ENCODE data around the gene CETN1.

The CETN1 gene
- long read RNA-seq: 0 reads

DNA sequence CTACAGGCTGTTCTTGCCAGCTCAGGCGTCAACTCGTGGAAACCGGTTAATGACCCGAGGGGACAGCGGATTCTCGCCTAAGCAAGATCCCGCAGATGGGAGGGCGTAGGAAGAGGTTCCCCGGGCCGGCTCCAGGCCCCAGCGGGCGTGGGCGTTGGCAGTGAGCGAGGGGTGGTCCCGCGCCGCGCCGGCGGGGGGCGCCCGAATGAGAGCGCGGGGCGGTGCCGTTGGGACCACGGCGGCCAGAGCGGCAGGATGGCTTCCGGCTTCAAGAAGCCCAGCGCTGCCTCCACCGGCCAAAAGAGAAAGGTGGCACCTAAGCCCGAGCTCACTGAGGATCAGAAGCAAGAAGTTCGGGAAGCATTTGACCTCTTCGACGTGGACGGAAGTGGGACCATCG, at the start of gene CETN1:
Gene CETN1 (plus strand): TSS at position 227 of the 400 bp plus-strand sequence. CDS start 29 bp downstream, at position 256.
- no peak for DNase-seq (ENCODE audit: low read depth in 1 of 2, low spot score in 1 of 2)
- TF ChIP-seq, protein P1, sequence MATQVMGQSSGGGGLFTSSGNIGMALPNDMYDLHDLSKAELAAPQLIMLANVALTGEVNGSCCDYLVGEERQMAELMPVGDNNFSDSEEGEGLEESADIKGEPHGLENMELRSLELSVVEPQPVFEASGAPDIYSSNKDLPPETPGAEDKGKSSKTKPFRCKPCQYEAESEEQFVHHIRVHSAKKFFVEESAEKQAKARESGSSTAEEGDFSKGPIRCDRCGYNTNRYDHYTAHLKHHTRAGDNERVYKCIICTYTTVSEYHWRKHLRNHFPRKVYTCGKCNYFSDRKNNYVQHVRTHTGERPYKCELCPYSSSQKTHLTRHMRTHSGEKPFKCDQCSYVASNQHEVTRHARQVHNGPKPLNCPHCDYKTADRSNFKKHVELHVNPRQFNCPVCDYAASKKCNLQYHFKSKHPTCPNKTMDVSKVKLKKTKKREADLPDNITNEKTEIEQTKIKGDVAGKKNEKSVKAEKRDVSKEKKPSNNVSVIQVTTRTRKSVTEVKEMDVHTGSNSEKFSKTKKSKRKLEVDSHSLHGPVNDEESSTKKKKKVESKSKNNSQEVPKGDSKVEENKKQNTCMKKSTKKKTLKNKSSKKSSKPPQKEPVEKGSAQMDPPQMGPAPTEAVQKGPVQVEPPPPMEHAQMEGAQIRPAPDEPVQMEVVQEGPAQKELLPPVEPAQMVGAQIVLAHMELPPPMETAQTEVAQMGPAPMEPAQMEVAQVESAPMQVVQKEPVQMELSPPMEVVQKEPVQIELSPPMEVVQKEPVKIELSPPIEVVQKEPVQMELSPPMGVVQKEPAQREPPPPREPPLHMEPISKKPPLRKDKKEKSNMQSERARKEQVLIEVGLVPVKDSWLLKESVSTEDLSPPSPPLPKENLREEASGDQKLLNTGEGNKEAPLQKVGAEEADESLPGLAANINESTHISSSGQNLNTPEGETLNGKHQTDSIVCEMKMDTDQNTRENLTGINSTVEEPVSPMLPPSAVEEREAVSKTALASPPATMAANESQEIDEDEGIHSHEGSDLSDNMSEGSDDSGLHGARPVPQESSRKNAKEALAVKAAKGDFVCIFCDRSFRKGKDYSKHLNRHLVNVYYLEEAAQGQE (IDR thresholded peaks at IDR 0.05; ENCODE audit: insufficient replicate concordance, low read depth): no peak
- no peak for TF ChIP-seq CTCF (IDR thresholded peaks at IDR 0.05; ENCODE audit: insufficient read depth, low read length)
- no peak for TF ChIP-seq POLR2AphosphoS5 (IDR thresholded peaks at IDR 0.05; ENCODE audit: low read depth)
- Histone ChIP-seq H3K4me3 (replicated peaks; ENCODE audit: insufficient read depth, low read length) (no peak within 1 kb of the TSS), H3K27ac (replicated peaks) (no peak within 1 kb of the TSS), H3K27me3 (ENCODE audit: insufficient read depth, poor library complexity, severe bottlenecking) (peaks cover 3% of the 10 kb centered on the region)

DNA sequence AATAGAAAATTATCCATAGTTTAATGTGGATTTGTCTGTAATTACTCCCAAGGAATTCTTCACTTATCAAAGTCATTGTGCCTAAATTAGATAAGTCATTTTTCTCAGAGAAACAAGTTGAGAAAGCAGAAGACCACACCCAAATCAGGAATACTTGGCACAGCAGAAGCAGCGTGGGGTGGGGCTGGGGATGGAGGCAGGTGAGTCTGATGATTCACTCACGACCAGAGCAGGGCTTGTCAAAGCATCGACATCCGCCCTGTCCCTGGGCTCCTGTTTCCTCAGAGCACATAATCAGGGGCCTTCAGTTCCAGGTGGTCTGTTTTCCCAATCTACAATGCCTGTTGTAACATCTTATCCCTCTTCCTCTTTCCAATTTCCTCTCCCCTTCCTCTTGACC, 48.2 kb upstream of the CETN1 start:
- TF ChIP-seq GABPA (IDR thresholded peaks at IDR 0.05; ENCODE audit: low read depth) (no peak), SPI1 (IDR thresholded peaks at IDR 0.05; ENCODE audit: borderline replicate concordance, low read depth) (peak; percentile 45; the same call in 1 of the 2 replicates)
- DNase-seq (ENCODE audit: low read depth in 1 of 2, low spot score in 1 of 2): no peak
- no peak overlapping the region for H3K27ac ChIP-seq (replicated peaks)

DNA sequence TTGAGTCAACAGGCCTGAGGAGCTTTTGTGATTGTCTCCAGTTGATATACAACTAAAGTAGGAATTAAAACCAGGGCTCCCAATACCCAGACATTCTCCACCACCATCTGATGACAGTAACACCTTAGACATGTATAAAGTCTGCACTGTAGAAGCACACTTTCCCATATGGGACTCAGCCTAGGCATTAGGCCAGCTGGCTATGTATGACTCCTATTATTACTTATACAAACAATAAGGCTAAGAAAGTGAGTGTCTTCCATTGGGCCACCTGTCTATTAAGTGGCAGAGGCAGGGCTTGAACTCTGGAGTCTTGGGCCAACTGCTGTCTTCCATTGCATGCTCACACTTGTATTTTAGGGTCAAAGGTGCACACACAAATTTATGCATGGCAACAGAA, 47.5 kb upstream of the CETN1 start:
- Histone ChIP-seq H3K4me3 (replicated peaks; ENCODE audit: insufficient read depth, low read length) (no peak overlapping the region), H3K27ac (replicated peaks) (no peak overlapping the region), H3K27me3 (ENCODE audit: insufficient read depth, poor library complexity, severe bottlenecking) (no peaks in the 10 kb centered on the region)
- TF ChIP-seq, protein P1 (IDR thresholded peaks at IDR 0.05; ENCODE audit: insufficient replicate concordance, low read depth): no peak
- TF ChIP-seq SPI1 (IDR thresholded peaks at IDR 0.05; ENCODE audit: borderline replicate concordance, low read depth) (no peak), POLR2AphosphoS5 (IDR thresholded peaks at IDR 0.05; ENCODE audit: low read depth) (no peak), CTCF (IDR thresholded peaks at IDR 0.05; ENCODE audit: insufficient read depth, low read length) (no peak), GABPA (IDR thresholded peaks at IDR 0.05; ENCODE audit: low read depth) (no peak)
- no peak for DNase-seq (ENCODE audit: low read depth in 1 of 2, low spot score in 1 of 2)

More for the DNA sequence above, 48.2 kb upstream of the CETN1 start:
- no peak overlapping the region for H3K4me3 ChIP-seq (replicated peaks; ENCODE audit: insufficient read depth, low read length)
- no peaks in the 10 kb centered on the region for H3K27me3 ChIP-seq (ENCODE audit: insufficient read depth, poor library complexity, severe bottlenecking)

- no peaks in the 10 kb centered on the region for H3K27me3 ChIP-seq (ENCODE audit: insufficient read depth, poor library complexity, severe bottlenecking)
- TF ChIP-seq GABPA (IDR thresholded peaks at IDR 0.05; ENCODE audit: low read depth) (no peak), CTCF (IDR thresholded peaks at IDR 0.05; ENCODE audit: insufficient read depth, low read length) (no peak), SPI1 (IDR thresholded peaks at IDR 0.05; ENCODE audit: borderline replicate concordance, low read depth) (no peak), POLR2AphosphoS5 (IDR thresholded peaks at IDR 0.05; ENCODE audit: low read depth) (no peak)
- TF ChIP-seq, protein P1 (IDR thresholded peaks at IDR 0.05; ENCODE audit: insufficient replicate concordance, low read depth): no peak
These were observed 46.1 kb upstream of the CETN1 start for GRCh38 chr18:533995-534601.

More at GRCh38 chr18:533995-534601, 46.1 kb upstream of the CETN1 start:
- Histone ChIP-seq H3K27ac (replicated peaks) (no peak overlapping the region), H3K4me3 (replicated peaks; ENCODE audit: insufficient read depth, low read length) (no peak overlapping the region)
- no peak for DNase-seq (ENCODE audit: low read depth in 1 of 2, low spot score in 1 of 2)
